Transverse colon (tissue), 4 donors: ENCODE data around the gene OR2S2. TPM values are rescaled to one million over a fixed set of nuclear protein-coding genes. Genes with fewer than 3 reads are reported as not detected.

Experiments
- DNase-seq: peaks from one replicate; pipeline ENCODE4 v3.0.0-alpha.2; 2019
- H3K27ac ChIP-seq, 4 donors: fragments of 200-600 bp; sonication (generic); 2 replicates each; pipeline ENCODE4 v1.5.1; 2016 to 2018; ENCODE audit warnings: inconsistent platforms in 4 of 4
- H3K27me3 ChIP-seq: fragments of 200-600 bp; sonication (generic); 2 replicates; pipeline ENCODE4 v1.5.1; 2017; ENCODE audit warnings: inconsistent platforms
- H3K36me3 ChIP-seq, 4 donors: fragments of 200-600 bp; sonication (generic); 2 replicates each; pipeline ENCODE4 v1.5.1; 2017 to 2019; ENCODE audit warnings: inconsistent platforms in 4 of 4
- H3K4me1 ChIP-seq, 4 donors: fragments of 200-600 bp; sonication (generic); 2 replicates each; pipeline ENCODE4 v1.5.1; 2017 to 2020; ENCODE audit warnings: inconsistent platforms in 4 of 4
- H3K4me3 ChIP-seq, 4 donors: fragments of 200-600 bp; sonication (generic); 1 replicate in 1 of 4; 2 replicates in 3 of 4; pipeline versions ENCODE4 v1.5.1 to v1.6.1; 2017 to 2019; ENCODE audit warnings: inconsistent platforms in 4 of 4
- H3K9me3 ChIP-seq, 2 donors: fragments of 200-600 bp; sonication (generic); 2 replicates each; pipeline ENCODE4 v1.5.1; 2017 to 2019; ENCODE audit warnings: inconsistent platforms in 2 of 2
- EP300 ChIP-seq: sonication (generic); formaldehyde crosslinking; IDR thresholded peaks from one replicate; pipeline ENCODE4 v1.6.1; 2017; ENCODE audit warnings: antibody characterized with exemption, low read depth
- POLR2A ChIP-seq: fragments of 450-650 bp; IDR thresholded peaks from one replicate; pipeline ENCODE4 v1.6.1; 2016; ENCODE audit warnings: antibody characterized with exemption, mild to moderate bottlenecking, moderate library complexity
- POLR2AphosphoS5 ChIP-seq, 3 donors: sonication (generic); formaldehyde crosslinking; IDR thresholded peaks; one replicate each; pipeline ENCODE4 v1.6.1; 2016; ENCODE audit warnings: antibody characterized with exemption in 3 of 3
- WGBS, 2 donors: methylation state at CpG; one replicate each; pipeline ENCODE4 v1.1.5; 2018; ENCODE audit warnings: low coverage in 1 of 2; 5-methylcytosine and 5-hydroxymethylcytosine counted together
- in situ Hi-C, 4 donors: fragments of 200-750 bp; cut with MboI; loops; one replicate each; pipeline versions ENCODE4 v1.15.0 to v1.15.1; 2017; ENCODE audit warnings: low sequenced_read_pairs in 3 of 4, low pct_ligation_motif_present in 1 of 4, low pct_unique_long_range_greater_than_20kb in 1 of 4
- intact Hi-C: fragments of 100-400 bp; cut with DNase I; formaldehyde crosslinking; loops from one replicate; pipeline ENCODE4 v1.15.1; 2023; ENCODE audit warnings: low total_unique reads
- total RNA-seq, 4 donors: library from RNA; depleted of rRNA; stranded (reverse); fragments of >200 nt; gene quantifications; one replicate each; pipeline ENCODE4 v1.1.0, GENCODE V29; 2016
- TF ChIP-seq, protein P1 (sequence below), 5 experiments: fragments of 200-600 bp in 3 of 5; fragments of 450-650 bp in 2 of 5; sonication (generic) in 3 of 5; IDR thresholded peaks; 1 replicate in 2 of 5; 2 replicates in 3 of 5; pipeline ENCODE4 v1.5.1; 2016 to 2017; ENCODE audit warnings: antibody characterized with exemption in 5 of 5, inconsistent platforms in 3 of 5, mild to moderate bottlenecking in 2 of 5, moderate library complexity in 1 of 5

Gene OR2S2
- total RNA-seq, 4 donors from 2014 or later = not detected

GRCh38 chr9:35974800-35975199 is 16.8 kb upstream of the OR2S2 start:
- TF ChIP-seq EP300 = no peak
- TF ChIP-seq, protein P1, sequence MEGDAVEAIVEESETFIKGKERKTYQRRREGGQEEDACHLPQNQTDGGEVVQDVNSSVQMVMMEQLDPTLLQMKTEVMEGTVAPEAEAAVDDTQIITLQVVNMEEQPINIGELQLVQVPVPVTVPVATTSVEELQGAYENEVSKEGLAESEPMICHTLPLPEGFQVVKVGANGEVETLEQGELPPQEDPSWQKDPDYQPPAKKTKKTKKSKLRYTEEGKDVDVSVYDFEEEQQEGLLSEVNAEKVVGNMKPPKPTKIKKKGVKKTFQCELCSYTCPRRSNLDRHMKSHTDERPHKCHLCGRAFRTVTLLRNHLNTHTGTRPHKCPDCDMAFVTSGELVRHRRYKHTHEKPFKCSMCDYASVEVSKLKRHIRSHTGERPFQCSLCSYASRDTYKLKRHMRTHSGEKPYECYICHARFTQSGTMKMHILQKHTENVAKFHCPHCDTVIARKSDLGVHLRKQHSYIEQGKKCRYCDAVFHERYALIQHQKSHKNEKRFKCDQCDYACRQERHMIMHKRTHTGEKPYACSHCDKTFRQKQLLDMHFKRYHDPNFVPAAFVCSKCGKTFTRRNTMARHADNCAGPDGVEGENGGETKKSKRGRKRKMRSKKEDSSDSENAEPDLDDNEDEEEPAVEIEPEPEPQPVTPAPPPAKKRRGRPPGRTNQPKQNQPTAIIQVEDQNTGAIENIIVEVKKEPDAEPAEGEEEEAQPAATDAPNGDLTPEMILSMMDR (IDR thresholded peaks at IDR 0.05) = no peak
- no peak for TF ChIP-seq POLR2AphosphoS5 (IDR thresholded peaks at IDR 0.05)
- no peak for TF ChIP-seq POLR2A
- in situ Hi-C loops = loop anchor here in 1 of 4 donors (25.0 kb wide), 1 partner anchor 363 kb away; no protein-coding TSS in a partner anchor
- Histone ChIP-seq H3K4me3 (no peak overlapping the region), H3K27me3 (peaks cover 47% of the 10 kb centered on the region), H3K36me3 (peaks cover 0 to 5% (median 0%) of the 10 kb centered on the region in 4 donors), H3K4me1 (peaks cover 0 to 3% (median 0%) of the 10 kb centered on the region in 4 donors), H3K27ac (no peak overlapping the region), H3K9me3 (peaks cover 18 to 20% of the 10 kb centered on the region in 2 donors)
- no peak for DNase-seq
- WGBS, 2 donors = 100% methylated on average over 1 of the region's 1 CpG
- intact Hi-C loops = no loop called here

- intact Hi-C loops = no loop called here
- DNase-seq = no peak
- no peak for TF ChIP-seq POLR2AphosphoS5 (IDR thresholded peaks at IDR 0.05)
- TF ChIP-seq POLR2A = no peak
- no peak for TF ChIP-seq EP300
- TF ChIP-seq, protein P1 (IDR thresholded peaks at IDR 0.05) = no peak
These were observed 14.1 kb upstream of the OR2S2 start for GRCh38 chr9:35972093-35972492.

GRCh38 chr9:35967042-35967441 is 9.1 kb upstream of the OR2S2 start:
- in situ Hi-C loops = loop anchor here in 1 of 4 donors (25.0 kb wide), 1 partner anchor 370 kb away; no protein-coding TSS in a partner anchor
- H3K36me3 ChIP-seq = no peaks in the 10 kb centered on the region
- no peaks in the 10 kb centered on the region for H3K9me3 ChIP-seq
- intact Hi-C loops = no loop called here
- H3K27me3 ChIP-seq = peaks cover 13% of the 10 kb centered on the region
- H3K4me3 ChIP-seq = no peak overlapping the region
- peaks cover 3 to 19% (median 10%) of the 10 kb centered on the region in 4 donors for H3K4me1 ChIP-seq
- 25 to 29% methylated on average over 2 of the region's 2 CpGs for WGBS, 2 donors
- DNase-seq = no peak
- H3K27ac ChIP-seq = peak overlapping the region; percentile 35 to 77 (median 44)
- TF ChIP-seq, protein P1 (IDR thresholded peaks at IDR 0.05) = no peak
- peak in 1 of 3 donors; percentile 38 for TF ChIP-seq POLR2AphosphoS5 (IDR thresholded peaks at IDR 0.05)

More at GRCh38 chr9:35972093-35972492, 14.1 kb upstream of the OR2S2 start:
- in situ Hi-C loops = loop anchor here in 1 of 4 donors (25.0 kb wide), 1 partner anchor 365 kb away; no protein-coding TSS in a partner anchor
- H3K27ac ChIP-seq = no peak overlapping the region
- H3K4me3 ChIP-seq = peak overlapping the region in 1 of 4 donors; percentile 26
- H3K27me3 ChIP-seq = peaks cover 39% of the 10 kb centered on the region
- WGBS, 2 donors = 68% methylated on average over 31 of the region's 35 CpGs; no CpG with 5 or more reads in 1 of the 2 donors
- H3K9me3 ChIP-seq = peaks cover 18 to 20% of the 10 kb centered on the region in 2 donors
- H3K4me1 ChIP-seq = peaks cover 0 to 14% (median 4%) of the 10 kb centered on the region in 4 donors
- peaks cover 0 to 5% (median 0%) of the 10 kb centered on the region in 4 donors for H3K36me3 ChIP-seq

GRCh38 chr9:35966433-35966832 is 8.5 kb upstream of the OR2S2 start:
- Histone ChIP-seq H3K4me1 (peaks cover 7 to 20% (median 12%) of the 10 kb centered on the region in 4 donors), H3K27ac (peak overlapping the region; percentile 35 to 77 (median 44)), H3K9me3 (no peaks in the 10 kb centered on the region), H3K4me3 (no peak overlapping the region), H3K36me3 (no peaks in the 10 kb centered on the region), H3K27me3 (peaks cover 8% of the 10 kb centered on the region)
- no peak for DNase-seq
- TF ChIP-seq POLR2AphosphoS5 (IDR thresholded peaks at IDR 0.05) = no peak
- TF ChIP-seq POLR2A = no peak
- TF ChIP-seq, protein P1 (IDR thresholded peaks at IDR 0.05) = no peak
- no peak for TF ChIP-seq EP300
- intact Hi-C loops (no loop called here), in situ Hi-C loops (loop anchor here in 1 of 4 donors (25.0 kb wide), 1 partner anchor 371 kb away; no protein-coding TSS in a partner anchor)
- 34 to 46% methylated on average over 4 of the region's 4 CpGs for WGBS, 2 donors
